NCI-H446 treated with DMSO at 0.1 percent for 48 hours (cell line): ENCODE data around the gene SAMM50.

Experiments
- DNase-seq: peaks from one replicate; lab custom pipeline; 2025; lab: John Stamatoyannopoulos, UW

Gene SAMM50

GRCh38 chr22:44029069-44029468 lies 73.8 kb downstream of the SAMM50 start:
- DNase-seq = no peak

- DNase-seq = no peak
Observed at GRCh38 chr22:44030051-44030701, 74.9 kb downstream of the SAMM50 start.

GRCh38 chr22:44030702-44031082 lies 75.5 kb downstream of the SAMM50 start:
- DNase-seq = no peak

GRCh38 chr22:44031158-44031952 lies 76.1 kb downstream of the SAMM50 start:
- DNase-seq = no peak

- no peak for DNase-seq
Observed at GRCh38 chr22:44032126-44032730, 77.0 kb downstream of the SAMM50 start.

- DNase-seq = no peak
Observed at GRCh38 chr22:44033287-44033686, 78.0 kb downstream of the SAMM50 start.

GRCh38 chr22:44033694-44034093 lies 78.5 kb downstream of the SAMM50 start:
- DNase-seq = no peak

GRCh38 chr22:44037519-44038375 lies 82.5 kb downstream of the SAMM50 start:
- DNase-seq = peak; percentile 52

- no peak for DNase-seq
Observed at GRCh38 chr22:44039566-44040171, 84.4 kb downstream of the SAMM50 start.

GRCh38 chr22:44042249-44043218 lies 87.3 kb downstream of the SAMM50 start:
- no peak for DNase-seq

- no peak for DNase-seq
Observed at GRCh38 chr22:44045145-44045544, 89.9 kb downstream of the SAMM50 start.
